GM19239 (cell line): ENCODE results near the gene LEFTY1.

ENCODE experiments used
- DNase-seq: peaks from one replicate; pipeline ENCODE4 v3.0.0; 2011; ENCODE audit warnings: low spot score; ENCODE audit not compliant: insufficient read length
- FAIRE-seq: peaks from 2 replicates; lab custom pipeline; 2011; peaks lifted over from hg19 to GRCh38; lab: Jason Lieb, UNC

The LEFTY1 gene

DNA sequence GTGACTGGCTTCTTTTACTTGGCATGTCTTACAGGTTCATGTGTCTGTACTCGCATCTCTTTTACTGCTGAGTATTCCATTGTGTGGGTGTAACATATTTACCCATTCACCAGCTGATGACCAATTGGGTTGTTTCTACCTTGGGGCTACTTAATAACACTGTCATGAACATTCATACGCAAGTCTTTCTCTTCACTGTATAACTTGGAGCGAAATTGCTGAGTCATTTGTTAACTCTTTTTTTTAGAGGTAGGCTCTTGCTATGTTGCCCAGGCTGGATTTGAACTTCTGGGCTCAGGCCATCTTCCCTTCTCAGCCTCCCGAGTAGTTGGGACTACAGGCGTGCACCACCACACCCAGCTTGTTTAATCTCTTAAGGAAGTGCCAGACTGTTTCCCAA, 28.6 kb upstream of the LEFTY1 start:
- DNase-seq (no peak), FAIRE-seq (no peak)

DNA sequence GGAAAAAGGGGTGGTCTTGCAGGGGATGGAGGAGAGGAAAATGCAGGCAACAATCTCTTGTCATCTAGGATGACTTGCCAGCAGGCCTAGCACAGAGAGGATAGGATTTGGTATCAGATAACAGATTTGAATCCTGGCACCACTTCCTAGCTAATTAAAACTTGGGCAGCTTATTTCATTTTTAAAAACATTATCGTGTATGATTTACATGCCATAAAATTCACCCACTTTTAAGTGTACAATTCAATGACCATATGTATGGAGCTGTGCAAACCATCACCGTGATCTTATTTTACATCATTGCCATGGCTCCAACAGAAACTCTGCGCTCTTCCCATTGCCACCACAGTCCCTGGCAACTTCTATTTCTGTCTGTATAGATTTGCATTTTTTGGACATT, 28.2 kb upstream of the LEFTY1 start:
- no peak for DNase-seq

DNA sequence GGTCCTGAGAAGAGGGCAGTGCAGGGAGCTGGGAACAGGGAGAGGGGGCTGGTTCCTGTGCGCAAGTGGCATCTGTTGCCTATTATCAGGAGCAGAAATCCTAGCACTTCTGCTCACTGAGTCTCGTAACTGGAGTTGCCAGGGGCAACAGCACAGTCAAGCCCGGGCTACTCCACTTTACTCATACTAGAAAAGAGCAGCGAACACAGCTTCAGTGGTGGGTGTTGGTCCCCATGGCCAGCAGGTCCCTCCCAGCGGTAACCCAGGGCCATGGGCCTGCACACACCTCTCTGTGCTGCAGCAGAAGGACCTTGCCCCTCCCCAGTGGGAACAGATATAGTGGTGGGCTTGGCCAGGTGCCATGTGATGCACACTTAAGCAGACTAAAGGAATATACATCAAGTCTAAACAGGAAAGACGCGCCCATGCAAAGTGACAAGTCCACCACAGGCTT, 26.6 kb upstream of the LEFTY1 start:
- no peak for DNase-seq
- no peak for FAIRE-seq

More for the DNA sequence above, 28.2 kb upstream of the LEFTY1 start:
- FAIRE-seq, result no peak

DNA sequence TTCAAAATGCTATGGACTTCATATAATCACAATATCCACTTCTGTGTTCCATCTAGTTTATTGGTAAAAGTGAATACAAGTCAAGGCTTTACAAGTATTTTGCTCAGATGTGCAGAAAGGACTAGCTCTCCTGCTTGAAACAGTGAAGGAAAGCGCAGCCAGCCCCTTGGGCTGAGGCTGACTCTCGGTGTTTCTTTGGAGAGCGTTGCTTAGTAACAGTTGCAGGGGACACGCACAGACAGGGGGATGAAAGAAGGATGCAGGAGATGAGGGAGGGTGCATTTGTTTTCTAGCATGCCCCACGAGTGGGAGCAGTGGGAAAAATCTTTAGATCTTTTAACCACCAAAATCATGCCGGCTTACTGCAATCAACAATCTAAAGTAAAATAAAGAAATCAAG, 26.0 kb upstream of the LEFTY1 start:
- FAIRE-seq (no peak), DNase-seq (no peak)

DNA sequence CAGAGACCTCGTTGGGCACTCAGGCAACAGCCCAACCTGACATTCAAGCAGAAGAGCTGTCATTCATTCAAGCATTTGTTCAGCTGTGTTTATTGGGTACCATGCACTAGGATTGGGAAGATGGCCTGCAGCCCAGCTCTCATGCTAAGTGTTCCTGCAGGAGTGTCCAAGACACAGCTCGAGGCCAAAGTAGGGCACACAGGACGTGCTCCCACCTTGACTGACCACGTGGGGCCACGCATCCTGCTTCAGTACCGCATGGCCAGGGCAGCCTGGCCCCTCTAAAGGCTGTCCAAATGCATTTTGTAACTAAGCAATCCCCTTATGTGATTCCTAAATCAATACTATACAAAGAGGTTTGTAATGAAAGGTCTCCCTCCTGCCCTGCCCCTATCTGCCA, 25.4 kb upstream of the LEFTY1 start:
- DNase-seq, result no peak

DNA sequence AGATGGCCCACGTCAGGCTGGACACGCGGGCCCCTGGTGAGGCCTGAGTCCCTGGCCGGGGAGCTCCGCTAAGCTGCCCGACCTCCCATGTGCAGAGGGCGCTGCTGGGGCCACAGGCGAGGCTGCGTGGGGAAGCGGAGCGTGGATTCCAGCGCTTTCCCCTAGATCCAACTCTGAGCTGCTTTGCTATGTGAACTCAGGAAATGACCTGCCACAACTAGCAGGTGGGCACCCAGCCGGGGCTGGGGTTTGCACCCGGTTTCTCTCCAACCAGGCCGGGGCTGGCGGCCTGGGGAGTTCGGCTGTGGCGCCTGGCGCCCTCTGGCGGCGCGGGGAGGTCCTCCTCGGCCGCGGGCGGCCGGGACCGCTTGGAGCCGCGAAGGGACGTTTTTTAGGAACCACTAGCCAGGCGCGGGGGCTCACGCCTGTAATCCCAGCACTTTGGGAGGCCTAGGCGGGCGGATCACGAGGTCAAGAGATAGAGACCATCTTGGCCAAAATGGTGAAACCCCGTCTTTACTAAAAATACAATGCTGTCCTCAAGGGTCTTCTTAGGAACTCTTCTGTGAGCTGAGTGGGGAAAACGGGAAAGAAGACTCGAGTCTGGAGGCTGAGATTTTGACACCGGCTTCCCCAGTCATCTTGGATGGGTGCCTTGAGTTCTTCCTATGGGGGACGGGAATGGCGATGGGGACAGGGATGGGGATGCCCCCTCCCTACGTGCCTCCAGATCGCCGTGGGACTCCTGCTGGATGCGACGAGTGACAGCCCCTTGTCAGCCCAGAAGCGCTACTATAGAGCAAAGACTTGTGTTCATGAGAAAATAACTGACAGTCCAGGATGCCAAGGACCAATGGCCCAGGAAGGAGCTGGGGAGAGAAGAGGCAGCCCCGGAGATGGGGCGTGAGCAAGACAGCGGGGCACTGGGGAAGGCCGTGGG, 22.5 kb upstream of the LEFTY1 start:
- FAIRE-seq (no peak), DNase-seq (peak; percentile 70)

More for the DNA sequence above, 25.4 kb upstream of the LEFTY1 start:
- no peak for FAIRE-seq

DNA sequence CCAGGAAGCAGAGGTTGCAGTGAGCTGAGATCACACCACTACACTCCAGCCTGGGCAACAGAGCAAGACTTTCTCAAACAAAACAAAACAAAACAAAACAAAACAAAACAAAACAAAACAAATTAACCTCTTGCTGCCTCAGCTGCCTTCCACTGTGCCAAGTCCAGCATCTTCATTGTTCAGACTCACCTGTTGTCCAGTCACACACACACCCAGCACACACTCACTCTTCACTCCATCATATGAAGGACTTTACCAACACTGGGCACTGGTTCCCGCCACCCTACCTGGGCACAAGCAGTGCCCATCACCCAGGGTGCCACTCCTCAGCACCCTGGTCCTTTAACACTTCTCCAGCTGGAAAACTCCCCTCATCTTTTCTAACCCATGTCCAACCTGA, 20.5 kb upstream of the LEFTY1 start:
- FAIRE-seq (no peak), DNase-seq (no peak)

DNA sequence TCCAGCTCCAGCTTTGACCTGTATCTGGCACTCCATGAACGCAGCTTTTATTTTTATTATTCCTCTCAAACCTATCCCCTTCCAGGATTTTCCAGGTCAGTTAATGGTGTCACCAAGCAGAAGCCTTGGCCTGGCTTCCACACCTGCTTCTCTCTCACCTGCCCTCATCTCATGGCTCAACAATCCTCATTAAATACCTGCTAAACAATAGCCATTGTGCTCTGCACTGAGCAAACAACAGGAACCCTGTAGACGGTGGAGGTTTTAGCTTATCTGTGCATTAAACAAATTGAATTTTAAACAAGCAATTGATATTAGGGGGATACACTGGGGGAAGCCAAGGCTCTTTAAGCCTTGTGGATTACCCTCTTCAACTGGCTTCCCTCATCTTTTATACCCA, 19.8 kb upstream of the LEFTY1 start:
- DNase-seq, result no peak
- no peak for FAIRE-seq

DNA sequence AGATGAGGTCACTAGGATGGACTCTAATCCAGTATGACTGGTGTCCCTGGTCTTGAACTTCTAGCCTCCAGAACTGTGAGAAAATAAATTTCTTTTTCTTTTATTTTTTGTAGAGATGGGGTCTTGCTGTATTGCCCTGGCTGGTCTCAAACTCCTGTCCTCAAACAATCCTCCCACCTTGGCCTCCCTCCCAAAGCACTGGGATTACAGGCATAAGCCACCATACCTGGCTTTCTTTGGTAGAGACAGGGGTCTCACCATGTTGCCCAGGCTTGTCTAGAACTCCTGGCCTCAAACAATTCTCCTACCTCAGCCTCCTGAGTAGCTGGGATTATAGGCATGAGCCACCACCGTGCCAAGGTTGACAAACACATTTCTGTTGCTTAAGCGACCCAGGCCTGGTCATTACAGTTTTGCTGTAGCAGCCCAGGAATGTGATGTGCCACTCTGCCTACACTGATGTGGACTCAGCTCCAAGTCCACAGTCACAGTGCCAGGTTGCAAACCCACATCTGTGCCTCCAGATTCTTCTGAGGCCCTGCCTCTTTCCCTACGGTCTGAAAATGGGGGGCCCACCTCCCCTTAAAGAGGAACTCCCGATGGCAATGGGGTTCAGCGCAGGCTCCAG, 19.2 kb upstream of the LEFTY1 start:
- DNase-seq, result no peak
- FAIRE-seq, result no peak

DNA sequence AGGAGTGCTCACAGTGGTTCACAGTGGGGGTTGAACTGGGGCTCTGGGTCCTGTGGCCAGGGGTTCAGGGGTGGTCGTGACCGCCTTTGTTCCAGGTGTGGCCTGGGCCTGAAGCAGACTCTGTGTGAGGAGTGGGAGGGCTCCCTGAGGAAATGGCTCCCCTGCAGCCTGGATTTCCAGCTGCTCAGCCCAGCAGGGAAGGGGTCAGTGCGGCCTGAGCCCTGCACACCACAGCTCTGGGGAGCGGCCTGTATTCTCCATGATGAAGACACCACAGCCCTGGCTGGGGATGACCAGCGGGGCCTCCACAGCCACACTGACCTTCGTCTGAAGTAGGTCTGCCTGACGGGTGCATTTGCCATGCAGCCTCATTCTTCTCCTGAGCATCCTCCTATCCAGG, 18.4 kb upstream of the LEFTY1 start:
- DNase-seq (no peak), FAIRE-seq (no peak)

DNA sequence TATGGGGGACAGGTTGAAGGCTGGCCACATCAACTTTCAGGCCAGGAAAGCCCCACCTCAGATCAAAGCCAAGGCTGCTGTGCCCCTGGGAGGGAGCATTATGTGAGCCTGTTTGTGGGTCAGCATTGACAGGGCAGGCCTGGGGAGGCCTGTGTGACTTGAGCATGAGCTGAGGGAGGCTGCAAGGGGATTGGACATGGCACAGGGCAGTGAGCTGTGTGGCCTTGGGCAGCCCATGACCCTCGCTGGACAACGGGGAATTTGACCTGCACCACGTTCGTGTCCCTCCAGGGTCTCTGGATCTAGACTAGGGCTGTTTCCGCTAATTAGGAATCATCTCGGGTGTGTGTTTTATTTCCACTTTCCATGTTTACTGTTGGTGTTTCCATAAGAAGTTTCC, 17.5 kb upstream of the LEFTY1 start:
- DNase-seq, result no peak
- FAIRE-seq, result no peak

DNA sequence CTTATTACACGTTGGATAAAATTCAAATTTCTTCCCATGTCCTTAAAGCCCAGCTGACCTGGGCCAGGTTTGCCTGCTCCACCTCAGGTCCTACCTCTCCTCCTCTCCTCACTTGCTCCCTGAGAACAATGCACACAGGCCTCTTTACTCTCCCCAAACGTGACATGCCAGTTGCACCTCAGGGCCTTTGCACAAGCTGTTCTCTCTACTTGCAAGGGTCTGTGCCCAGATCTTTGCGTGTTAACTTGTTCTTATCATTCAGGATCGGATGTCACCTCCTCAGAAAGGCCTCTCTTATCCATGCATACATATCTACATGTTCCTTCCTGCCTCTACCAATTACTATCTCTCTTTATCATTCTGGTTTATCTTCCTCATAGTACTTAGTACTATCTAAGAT, 14.7 kb upstream of the LEFTY1 start:
- DNase-seq, result no peak
- FAIRE-seq, result no peak

DNA sequence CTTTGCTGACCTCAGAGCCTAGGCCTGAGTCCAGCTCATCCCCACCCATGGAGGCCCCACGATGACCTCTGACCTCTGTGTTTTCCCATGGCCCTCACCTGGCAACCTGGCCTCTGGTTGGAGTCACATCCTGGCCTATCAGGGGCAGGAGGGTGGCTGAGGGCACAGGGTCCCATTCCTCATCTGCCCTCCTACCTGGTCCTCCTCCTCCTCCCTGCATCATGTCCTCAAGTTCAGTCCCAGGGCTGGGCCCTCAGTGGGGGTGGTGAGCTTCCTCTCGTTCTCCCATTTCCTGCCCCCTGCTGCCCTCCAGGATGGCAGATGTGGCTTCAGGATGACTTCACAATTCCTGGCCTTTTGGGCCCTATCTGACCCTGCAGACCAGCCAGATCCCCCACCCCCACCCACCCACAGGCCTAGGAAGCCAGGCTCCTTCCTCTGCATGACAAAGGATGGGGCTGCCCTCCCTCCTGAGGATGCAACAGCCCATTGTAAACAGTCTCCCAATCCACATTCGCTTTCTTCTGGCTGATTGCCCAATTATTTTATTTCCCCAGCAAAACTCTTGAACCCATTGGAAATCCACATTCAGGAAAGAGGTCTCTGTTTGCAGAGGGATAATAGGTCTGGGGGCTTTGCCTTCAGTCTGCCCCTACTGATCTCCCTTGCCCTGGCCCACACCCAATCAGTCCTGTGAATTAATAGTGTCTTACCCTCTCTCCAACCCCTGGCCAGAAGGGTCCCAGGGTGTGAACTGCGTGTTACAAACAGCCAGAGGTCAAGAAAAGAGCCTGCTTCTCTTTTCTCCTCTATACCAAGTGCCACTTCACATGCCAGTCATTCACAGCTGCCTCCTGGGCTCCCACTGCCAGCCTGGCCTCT, 10.3 kb upstream of the LEFTY1 start:
- FAIRE-seq, result no peak
- DNase-seq, result no peak

DNA sequence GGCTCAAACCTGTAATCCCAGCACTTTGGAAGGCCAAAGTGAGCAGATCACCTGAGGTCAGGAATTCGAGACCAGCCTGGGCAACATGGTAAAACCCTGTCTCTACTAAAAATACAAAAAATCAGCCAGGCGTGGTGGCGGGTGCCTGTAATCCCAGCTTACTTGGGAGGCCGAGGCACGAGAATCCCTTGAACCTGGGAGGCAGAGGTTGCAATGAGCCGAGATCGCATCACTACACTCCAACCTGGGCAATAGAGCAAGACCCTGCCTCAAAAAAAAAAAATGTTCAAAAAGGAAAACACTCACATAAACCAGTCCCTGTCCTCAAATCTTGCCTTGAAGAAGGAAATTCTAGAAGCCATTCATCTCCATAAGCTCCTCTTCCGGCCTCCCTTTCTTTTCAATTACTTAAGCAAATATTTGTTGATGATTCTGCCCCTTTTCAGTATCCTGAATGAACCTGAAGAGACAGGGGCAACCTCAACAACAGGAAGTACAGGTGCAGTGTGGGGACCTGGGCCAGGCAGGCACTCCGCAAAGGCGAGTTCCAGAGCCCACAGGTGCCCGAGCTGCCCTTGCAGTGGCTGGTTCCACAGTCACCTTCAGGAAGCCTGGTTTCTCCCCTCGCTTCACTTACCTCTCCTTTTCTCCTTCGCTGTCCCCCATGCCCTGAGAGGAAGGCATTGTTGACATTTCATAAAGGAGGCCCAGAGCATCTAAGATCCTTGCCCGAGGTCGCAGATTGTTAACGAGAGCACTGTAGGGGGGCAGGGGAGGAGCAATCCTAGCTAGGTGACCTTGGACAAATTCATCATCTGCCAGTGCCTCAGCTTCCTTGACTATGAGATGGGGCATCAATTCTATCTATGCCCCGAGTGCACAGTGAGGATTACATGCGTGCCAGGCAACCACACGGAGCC, 8.9 kb upstream of the LEFTY1 start:
- DNase-seq (no peak), FAIRE-seq (no peak)

DNA sequence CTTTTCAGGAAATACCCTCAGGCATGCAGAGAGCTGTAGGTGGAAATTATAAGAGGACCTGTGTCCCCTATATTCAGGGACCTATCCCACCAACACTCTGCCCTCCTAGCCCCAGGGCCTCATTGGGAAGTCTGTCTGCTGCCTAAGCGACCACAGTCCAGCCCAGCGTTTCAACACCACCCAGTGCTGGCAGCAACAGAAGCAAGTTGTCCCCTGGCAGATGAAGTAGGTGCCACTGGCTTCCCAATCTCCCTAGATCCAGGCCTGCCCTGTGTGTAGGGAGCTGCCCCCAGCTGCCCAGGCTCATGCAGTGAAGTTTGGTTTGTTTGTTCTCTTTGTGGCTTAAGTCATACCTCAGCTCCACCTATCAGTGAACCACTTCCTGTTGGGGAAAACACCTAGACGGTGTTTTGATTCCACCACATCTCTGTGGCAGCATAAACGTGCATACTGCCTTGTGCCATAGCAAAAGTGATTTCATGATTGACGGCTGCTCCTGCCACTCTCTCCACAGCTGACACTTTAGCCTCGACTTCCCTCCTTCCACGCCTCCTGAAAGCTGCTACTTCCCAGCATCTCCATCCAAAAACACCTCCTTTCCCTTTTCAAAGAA, 8.1 kb upstream of the LEFTY1 start:
- DNase-seq (peak; percentile 94), FAIRE-seq (peak; percentile 95)

DNA sequence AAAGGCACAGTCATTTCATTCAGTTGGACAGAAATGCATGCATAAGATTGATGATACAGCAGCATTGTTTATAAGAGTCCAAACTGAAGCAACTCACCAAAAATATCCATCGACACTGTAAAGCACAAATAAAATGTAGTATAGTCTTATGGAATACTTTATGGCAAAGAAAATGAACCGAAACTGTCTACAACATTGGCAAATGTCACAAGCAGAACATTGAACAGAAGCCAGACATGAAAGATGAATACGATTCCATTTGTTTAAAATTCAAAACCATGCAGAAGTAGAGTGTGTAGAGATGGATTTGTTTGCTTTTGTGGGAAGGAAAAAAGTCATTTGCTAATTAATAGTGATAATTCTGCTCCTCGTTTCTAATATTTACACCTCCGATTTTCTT, 7.5 kb upstream of the LEFTY1 start:
- FAIRE-seq, result no peak

DNA sequence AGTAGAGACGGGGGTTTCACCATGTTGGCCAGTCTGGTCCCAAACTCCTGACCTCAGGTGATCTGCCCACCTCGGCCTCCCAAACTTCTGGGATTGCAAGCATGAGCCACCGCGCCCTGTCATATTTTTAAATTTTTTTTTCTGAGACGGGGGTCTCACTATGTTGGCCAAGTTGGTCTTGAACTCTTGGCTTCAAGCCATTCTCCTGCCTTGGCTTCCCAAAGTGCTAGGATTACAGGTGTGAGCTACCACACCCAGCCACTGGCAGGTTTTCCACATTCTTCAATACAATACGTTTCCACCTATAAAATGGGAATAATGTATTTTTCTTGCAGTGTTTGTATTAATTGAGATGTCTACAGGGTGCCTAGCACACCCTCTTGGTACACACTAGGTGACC, 3.4 kb upstream of the LEFTY1 start:
- DNase-seq, result no peak
- no peak for FAIRE-seq

More for the DNA sequence above, 7.5 kb upstream of the LEFTY1 start:
- no peak for DNase-seq

DNA sequence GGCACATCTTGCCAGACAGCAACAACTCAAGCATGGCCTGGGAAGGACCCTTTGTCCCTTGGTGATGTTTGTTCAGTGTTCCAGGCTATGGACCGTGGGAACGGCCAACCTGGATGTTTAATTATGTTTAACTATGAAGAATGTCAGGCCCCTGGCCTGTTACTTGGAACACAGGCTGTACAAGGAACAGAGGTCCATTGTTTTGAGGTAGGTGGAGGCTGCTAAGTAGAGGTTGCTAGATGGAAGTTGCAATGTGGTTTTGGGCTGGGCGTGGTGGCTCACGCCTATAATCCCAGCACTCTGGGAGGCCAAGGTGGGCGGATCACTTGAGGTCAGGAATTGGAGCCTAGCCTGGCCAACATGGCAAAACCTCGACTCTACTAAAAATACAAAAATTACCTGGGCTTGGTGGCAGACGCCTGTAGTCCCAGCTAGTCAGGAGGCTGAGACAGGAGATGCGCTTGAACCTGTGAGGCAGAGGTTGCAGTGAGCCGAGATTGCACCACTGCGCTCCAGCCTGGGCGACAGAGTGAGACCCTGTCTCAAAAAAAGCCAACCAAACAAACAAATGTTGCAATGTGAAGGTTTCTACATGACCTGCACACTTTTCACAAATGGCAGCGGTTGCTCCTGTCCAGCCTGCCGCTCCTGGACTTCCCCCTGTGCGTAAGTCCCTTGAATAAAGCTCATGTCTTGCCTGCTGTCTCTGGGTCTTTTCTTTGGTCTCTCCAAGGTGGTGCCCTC, 2.5 kb upstream of the LEFTY1 start:
- DNase-seq, result no peak
- FAIRE-seq, result no peak
